KMS-11 (cell line): ENCODE results near the gene GRM1.

ENCODE experiments used
- H2AFZ ChIP-seq: fragments of 200-600 bp; sonication (generic); 2 replicates; pipeline ENCODE4 v1.6.1; 2016; ENCODE audit warnings: antibody characterized with exemption, mixed run types, low read depth
- H3K27ac ChIP-seq: fragments of 200-600 bp; sonication (generic); 2 replicates; pipeline ENCODE4 v1.6.1; 2016; ENCODE audit warnings: mild to moderate bottlenecking, mixed run types
- H3K27me3 ChIP-seq: fragments of 200-600 bp; sonication (generic); 2 replicates; pipeline ENCODE4 v1.6.1; 2017; ENCODE audit warnings: mild to moderate bottlenecking, low read depth, mixed run types, moderate library complexity; ENCODE audit not compliant: insufficient read depth
- H3K36me3 ChIP-seq: fragments of 200-600 bp; sonication (generic); 2 replicates; pipeline ENCODE4 v1.6.1; 2017; ENCODE audit warnings: mild to moderate bottlenecking, mixed run types; ENCODE audit not compliant: insufficient read depth
- H3K4me1 ChIP-seq: fragments of 200-600 bp; sonication (generic); 2 replicates; pipeline ENCODE4 v1.6.1; 2016; ENCODE audit warnings: mild to moderate bottlenecking, low read depth, mixed run types; ENCODE audit not compliant: poor library complexity, severe bottlenecking
- H3K4me2 ChIP-seq: fragments of 200-600 bp; sonication (generic); 2 replicates; pipeline ENCODE4 v1.7.0; 2016; ENCODE audit warnings: mild to moderate bottlenecking, mixed run types
- H3K4me3 ChIP-seq: fragments of 200-600 bp; sonication (generic); IDR thresholded peaks from 2 replicates; pipeline ENCODE4 v1.6.1; 2017; ENCODE audit warnings: low read depth, low read length, mixed read lengths; ENCODE audit not compliant: insufficient read depth
- H3K79me2 ChIP-seq: fragments of 200-600 bp; sonication (generic); 2 replicates; pipeline ENCODE4 v1.6.1; 2016; ENCODE audit warnings: low read depth, mixed run types; ENCODE audit not compliant: insufficient read depth
- H3K9ac ChIP-seq: fragments of 200-600 bp; sonication (generic); 2 replicates; pipeline ENCODE4 v1.6.1; 2016; ENCODE audit warnings: mild to moderate bottlenecking, mixed run types
- H4K20me1 ChIP-seq: fragments of 200-600 bp; sonication (generic); 2 replicates; pipeline ENCODE4 v1.6.1; 2016; ENCODE audit warnings: mild to moderate bottlenecking, mixed run types; ENCODE audit not compliant: insufficient read depth
- TF ChIP-seq, protein P1 (sequence below): fragments of 200-600 bp; sonication (generic); conservative IDR thresholded peaks from 2 replicates; pipeline ENCODE4 v1.6.1; 2017; ENCODE audit warnings: low read depth, mild to moderate bottlenecking, antibody characterized with exemption, low read length, moderate library complexity, mixed read lengths

GRM1 gene

DNA sequence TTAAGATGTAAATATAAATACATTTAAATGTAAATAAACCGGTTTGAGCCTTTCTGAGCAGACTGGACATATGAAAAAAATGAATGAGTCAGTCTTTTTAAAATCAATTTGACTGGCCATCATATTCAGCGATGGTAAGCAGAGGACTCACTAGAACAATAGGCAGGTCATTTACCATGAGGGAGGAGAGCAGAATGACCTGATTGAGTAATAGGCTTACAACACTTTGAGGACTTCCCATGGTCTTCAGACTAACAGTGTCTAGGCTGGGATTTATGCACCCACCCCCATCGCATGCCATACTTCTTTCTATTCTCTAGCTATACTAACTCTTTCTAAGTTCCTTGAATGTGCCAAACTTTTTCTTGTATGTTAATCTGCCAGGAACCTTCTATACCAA, 272.9 kb downstream of the GRM1 start:
- H3K79me2 ChIP-seq = no peaks in the 10 kb centered on the region
- no peaks in the 10 kb centered on the region for H3K27me3 ChIP-seq
- H2AFZ ChIP-seq = no peak overlapping the region
- H3K4me2 ChIP-seq = no peak overlapping the region
- H3K4me3 ChIP-seq = no peak overlapping the region
- no peak overlapping the region for H3K27ac ChIP-seq
- no peak overlapping the region for H3K9ac ChIP-seq
- H4K20me1 ChIP-seq = no peaks in the 10 kb centered on the region
- peaks cover 21% of the 10 kb centered on the region for H3K4me1 ChIP-seq
- TF ChIP-seq, protein P1, sequence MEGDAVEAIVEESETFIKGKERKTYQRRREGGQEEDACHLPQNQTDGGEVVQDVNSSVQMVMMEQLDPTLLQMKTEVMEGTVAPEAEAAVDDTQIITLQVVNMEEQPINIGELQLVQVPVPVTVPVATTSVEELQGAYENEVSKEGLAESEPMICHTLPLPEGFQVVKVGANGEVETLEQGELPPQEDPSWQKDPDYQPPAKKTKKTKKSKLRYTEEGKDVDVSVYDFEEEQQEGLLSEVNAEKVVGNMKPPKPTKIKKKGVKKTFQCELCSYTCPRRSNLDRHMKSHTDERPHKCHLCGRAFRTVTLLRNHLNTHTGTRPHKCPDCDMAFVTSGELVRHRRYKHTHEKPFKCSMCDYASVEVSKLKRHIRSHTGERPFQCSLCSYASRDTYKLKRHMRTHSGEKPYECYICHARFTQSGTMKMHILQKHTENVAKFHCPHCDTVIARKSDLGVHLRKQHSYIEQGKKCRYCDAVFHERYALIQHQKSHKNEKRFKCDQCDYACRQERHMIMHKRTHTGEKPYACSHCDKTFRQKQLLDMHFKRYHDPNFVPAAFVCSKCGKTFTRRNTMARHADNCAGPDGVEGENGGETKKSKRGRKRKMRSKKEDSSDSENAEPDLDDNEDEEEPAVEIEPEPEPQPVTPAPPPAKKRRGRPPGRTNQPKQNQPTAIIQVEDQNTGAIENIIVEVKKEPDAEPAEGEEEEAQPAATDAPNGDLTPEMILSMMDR = no peak
- no peaks in the 10 kb centered on the region for H3K36me3 ChIP-seq

DNA sequence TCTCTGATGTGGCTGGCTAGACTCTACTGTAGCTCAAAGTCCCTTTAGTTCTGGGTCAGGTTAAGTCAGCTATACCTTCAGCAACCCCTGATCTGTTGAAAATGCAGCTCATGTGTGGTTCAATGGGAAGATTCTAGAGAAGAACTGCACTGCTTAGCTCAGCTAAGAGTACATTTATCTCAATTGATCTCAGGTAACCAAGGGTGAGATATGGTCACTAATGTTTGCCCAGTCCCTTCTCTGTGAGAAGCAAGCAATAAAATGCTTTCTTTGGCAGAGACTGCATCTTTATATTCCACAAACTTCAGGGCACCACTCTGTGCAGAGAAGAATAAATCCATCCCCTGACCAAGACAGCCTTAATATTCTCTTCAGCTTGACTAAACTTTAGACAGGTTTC, 274.1 kb downstream of the GRM1 start:
- Histone ChIP-seq H2AFZ (no peak overlapping the region), H3K79me2 (no peaks in the 10 kb centered on the region), H3K4me3 (no peak overlapping the region), H3K27ac (no peak overlapping the region), H3K9ac (no peak overlapping the region), H3K4me2 (no peak overlapping the region), H3K36me3 (no peaks in the 10 kb centered on the region), H3K27me3 (no peaks in the 10 kb centered on the region), H3K4me1 (peaks cover 20% of the 10 kb centered on the region), H4K20me1 (no peaks in the 10 kb centered on the region)
- TF ChIP-seq, protein P1 = no peak

DNA sequence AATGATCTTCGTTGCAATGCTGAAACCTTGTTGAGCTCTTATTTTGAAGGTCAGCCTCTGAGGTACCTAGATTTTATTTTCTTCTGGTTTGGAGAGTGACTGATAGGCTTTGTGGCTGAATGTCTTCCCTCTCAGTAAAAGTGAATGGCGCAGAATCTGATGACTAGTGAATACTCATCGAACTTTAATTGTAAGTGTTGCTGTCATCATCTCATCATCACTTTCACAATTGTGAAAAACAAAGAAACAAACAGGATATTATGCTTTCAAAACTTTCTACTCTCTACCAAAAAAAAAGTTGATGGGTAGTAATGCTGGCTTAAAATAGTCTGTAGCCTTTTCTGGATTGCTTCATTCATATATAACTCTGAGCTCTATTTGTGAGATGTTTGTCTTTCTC, 275.3 kb downstream of the GRM1 start:
- Histone ChIP-seq H3K4me3 (no peak overlapping the region), H3K9ac (no peak overlapping the region), H3K27ac (no peak overlapping the region), H3K79me2 (no peaks in the 10 kb centered on the region), H3K4me1 (peaks cover 8% of the 10 kb centered on the region), H2AFZ (no peak overlapping the region), H3K4me2 (no peak overlapping the region), H3K36me3 (no peaks in the 10 kb centered on the region), H4K20me1 (no peaks in the 10 kb centered on the region), H3K27me3 (no peaks in the 10 kb centered on the region)
- TF ChIP-seq, protein P1 = no peak

DNA sequence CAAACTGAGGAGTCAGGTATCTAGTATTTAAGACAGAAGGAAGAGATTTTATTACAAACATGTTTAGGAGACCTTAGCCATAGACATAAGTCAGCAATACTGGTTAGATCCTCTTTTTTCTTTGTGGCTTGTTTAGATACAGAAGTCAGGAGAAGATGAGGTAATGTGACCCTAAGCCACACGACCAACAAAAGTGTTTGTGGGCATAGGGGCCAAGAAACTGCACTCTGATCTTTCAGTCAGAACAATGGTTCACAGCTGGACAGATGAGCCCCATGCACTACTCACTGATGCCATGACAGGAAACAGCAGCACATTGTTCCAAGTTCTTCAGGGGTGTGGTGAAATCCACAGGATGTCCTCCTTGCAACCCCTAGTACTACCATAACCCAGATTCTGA, 276.2 kb downstream of the GRM1 start:
- H3K36me3 ChIP-seq = no peaks in the 10 kb centered on the region

More for the DNA sequence above, 276.2 kb downstream of the GRM1 start:
- Histone ChIP-seq H3K79me2 (no peaks in the 10 kb centered on the region), H2AFZ (no peak overlapping the region), H3K4me2 (no peak overlapping the region), H3K9ac (no peak overlapping the region), H3K4me3 (no peak overlapping the region), H3K27me3 (no peaks in the 10 kb centered on the region), H3K4me1 (peaks cover 7% of the 10 kb centered on the region), H3K27ac (no peak overlapping the region), H4K20me1 (no peaks in the 10 kb centered on the region)
- TF ChIP-seq, protein P1 = no peak
